K562 (cell line): ENCODE measurements around the gene ATP6V0E1. TPM values are rescaled to one million over a fixed set of nuclear protein-coding genes. Genes with fewer than 3 reads are reported as not detected.
A peak's percentile ranks its signal among the peaks of the same experiment; 100 is the strongest.

Experiments used
- CHD2 ChIP-seq: IDR thresholded peaks from 2 replicates; pipeline ENCODE4 v1.6.1; 2011; ENCODE audit warnings: low read depth, low read length
- DIDO1 ChIP-seq: fragments of 450-650 bp; IDR thresholded peaks from 2 replicates; pipeline ENCODE4 v1.6.1; 2016; ENCODE audit warnings: low read depth, missing biosample characterization, missing genetic modification characterization
- GATAD2A ChIP-seq: fragments of 450-650 bp; IDR thresholded peaks from 2 replicates; pipeline ENCODE4 v1.6.1; 2017
- JUND ChIP-seq, 2 experiments: IDR thresholded peaks; 2 replicates in 1 of 2; 3 replicates in 1 of 2; pipeline ENCODE4 v1.6.1; 2011; ENCODE audit warnings: borderline replicate concordance in 2 of 2, low read depth in 2 of 2, low read length in 2 of 2, improper control_type of control experiment in 1 of 2, missing biosample characterization in 1 of 2, missing genetic modification characterization in 1 of 2, missing genetic modification reagents in 1 of 2
- MAFG ChIP-seq: fragments of 450-650 bp; conservative IDR thresholded peaks from 2 replicates; pipeline ENCODE4 v1.6.1; 2016; ENCODE audit warnings: missing genetic modification characterization, missing compliant biosample characterization
- NR2F6 ChIP-seq: fragments of 450-650 bp; formaldehyde crosslinking; IDR thresholded peaks from 2 replicates; pipeline ENCODE4 v1.4.0; 2020; ENCODE audit warnings: mild to moderate bottlenecking
- NUFIP1 ChIP-seq: fragments of 450-650 bp; IDR thresholded peaks from 2 replicates; pipeline ENCODE4 v1.6.1; 2018; ENCODE audit not compliant: partially characterized antibody
- RBM25 ChIP-seq: fragments of 200-400 bp; formaldehyde crosslinking; IDR thresholded peaks from 2 replicates; pipeline ENCODE4 v1.6.1; 2018; ENCODE audit warnings: low read length, low read depth, moderate library complexity; ENCODE audit not compliant: severe bottlenecking
- SAFB ChIP-seq: fragments of 200-400 bp; formaldehyde crosslinking; IDR thresholded peaks from 2 replicates; pipeline ENCODE4 v1.6.1; 2017; ENCODE audit warnings: low read depth, low read length, borderline replicate concordance
- SMARCC2 ChIP-seq: fragments of 450-650 bp; IDR thresholded peaks from 2 replicates; pipeline ENCODE4 v1.6.1; 2017; ENCODE audit warnings: antibody characterized with exemption, moderate library complexity, mild to moderate bottlenecking, low read depth
- SNAPC5 ChIP-seq: fragments of 250-450 bp; sonication (Bioruptor Pico); IDR thresholded peaks from 2 replicates; pipeline ENCODE4 v1.8.0; 2021; ENCODE audit warnings: moderate library complexity, mild to moderate bottlenecking, inconsistent platforms
- SP1 ChIP-seq: sonication (generic); formaldehyde crosslinking; IDR thresholded peaks from 2 replicates; pipeline ENCODE4 v1.8.1; 2022; ENCODE audit warnings: mild to moderate bottlenecking, missing genetic modification reagents
- SPI1 ChIP-seq: IDR thresholded peaks from 2 replicates; pipeline ENCODE4 v1.6.1; 2011; ENCODE audit warnings: low read depth, low read length, control low read depth, borderline replicate concordance
- SRSF7 ChIP-seq: fragments of 200-400 bp; formaldehyde crosslinking; optimal IDR thresholded peaks from 2 replicates; pipeline ENCODE3; 2017; ENCODE audit warnings: mild to moderate bottlenecking, low read depth, low read length
- ZFPM2 ChIP-seq: fragments of 250-450 bp; sonication (Bioruptor Pico); IDR thresholded peaks from 2 replicates; pipeline ENCODE4 v1.5.1; 2022; ENCODE audit warnings: mild to moderate bottlenecking
- ZNF224 ChIP-seq: sonication (generic); formaldehyde crosslinking; IDR thresholded peaks from 2 replicates; pipeline ENCODE4 v1.8.0; 2022; ENCODE audit warnings: mild to moderate bottlenecking, missing genetic modification reagents
- ZNF263 ChIP-seq: sonication (generic); formaldehyde crosslinking; IDR thresholded peaks from 2 replicates; pipeline ENCODE4 v1.8.0; 2022; ENCODE audit warnings: mild to moderate bottlenecking, missing genetic modification reagents, borderline replicate concordance
- polyA plus RNA-seq, 8 experiments: library from polyadenylated mRNA; depleted of rRNA in 4 of 8; stranded (reverse) in 5 of 8; unstranded in 3 of 8; fragments of >200 nt; fragmentation: Nextera tagmentation in 2 of 8; fragmentation: Illumina TruSeq in 1 of 8; extraction: Ambion mirVana in 2 of 8; extraction: Trizol in 1 of 8; gene quantifications; 2 replicates each; pipeline versions ENCODE4 v1.2.1 to v1.2.3, GENCODE V29; 2011 to 2014; ENCODE audit warnings: inconsistent platforms in 1 of 8, missing spikeins in 1 of 8
- total RNA-seq, 7 experiments: library from RNA; depleted of rRNA in 6 of 7; stranded (reverse); fragments of >200 nt in 6 of 7; fragmentation: Illumina TruSeq in 2 of 7; extraction: Trizol in 2 of 7; gene quantifications; 2 replicates each; pipeline versions ENCODE4 v1.2.1 to v1.2.3, GENCODE V29; 2011 to 2021; ENCODE audit warnings: low replicate concordance in 1 of 7
- TF ChIP-seq, protein P1 (sequence below): fragments of 450-650 bp; IDR thresholded peaks from 2 replicates; pipeline ENCODE4 v1.6.1; 2017; ENCODE audit warnings: antibody characterized with exemption
- TF ChIP-seq, protein P2 (sequence below), 3 experiments: fragments of 200-800 bp in 1 of 3; sonication (Bioruptor generic) in 1 of 3; sonication (generic) in 1 of 3; formaldehyde crosslinking in 1 of 3; IDR thresholded peaks; 2 replicates each; pipeline versions ENCODE4 v1.6.1 to v1.8.0; 2016 to 2022; ENCODE audit warnings: mild to moderate bottlenecking in 2 of 3, missing compliant biosample characterization in 2 of 3, missing genetic modification characterization in 2 of 3, missing genetic modification reagents in 1 of 3

The ATP6V0E1 gene
- total and polyA plus RNA-seq, 9 of the 15 experiments (the other 6 are each of a cell fraction or from before 2014, with no cell fraction given): 63.8 to 395 (median 112) TPM

- TF ChIP-seq DIDO1 (tag) (no peak), SP1 (CRISPR knock-in tag) (peak; percentile 96), NUFIP1 (no peak), SAFB (no peak), NR2F6 (CRISPR knock-in tag) (no peak), ZNF224 (CRISPR knock-in tag) (no peak), ZNF263 (CRISPR knock-in tag) (no peak), GATAD2A (0 out of 2 replicates have a peak, but pooled peaks have one; percentile 54), ZFPM2 (CRISPR knock-in tag) (0 out of 2 replicates have a peak, but pooled peaks have one; percentile 57), CHD2 (peak; percentile 85), MAFG (tag) (no peak), RBM25 (peak; percentile 74), SPI1 (0 out of 2 replicates have a peak, but pooled peaks have one; percentile 20), SNAPC5 (CRISPR knock-in tag) (no peak), SMARCC2 (no peak), SRSF7 (no peak), JUND (IDR thresholded peaks at IDR 0.05; ENCODE audit: borderline replicate concordance, low read depth, low read length) (peak; percentile 35; the same call in 1 of the 2 replicates), JUND (tag; IDR thresholded peaks at IDR 0.05; ENCODE audit: borderline replicate concordance, low read depth, low read length) (no peak)
- TF ChIP-seq, protein P1, sequence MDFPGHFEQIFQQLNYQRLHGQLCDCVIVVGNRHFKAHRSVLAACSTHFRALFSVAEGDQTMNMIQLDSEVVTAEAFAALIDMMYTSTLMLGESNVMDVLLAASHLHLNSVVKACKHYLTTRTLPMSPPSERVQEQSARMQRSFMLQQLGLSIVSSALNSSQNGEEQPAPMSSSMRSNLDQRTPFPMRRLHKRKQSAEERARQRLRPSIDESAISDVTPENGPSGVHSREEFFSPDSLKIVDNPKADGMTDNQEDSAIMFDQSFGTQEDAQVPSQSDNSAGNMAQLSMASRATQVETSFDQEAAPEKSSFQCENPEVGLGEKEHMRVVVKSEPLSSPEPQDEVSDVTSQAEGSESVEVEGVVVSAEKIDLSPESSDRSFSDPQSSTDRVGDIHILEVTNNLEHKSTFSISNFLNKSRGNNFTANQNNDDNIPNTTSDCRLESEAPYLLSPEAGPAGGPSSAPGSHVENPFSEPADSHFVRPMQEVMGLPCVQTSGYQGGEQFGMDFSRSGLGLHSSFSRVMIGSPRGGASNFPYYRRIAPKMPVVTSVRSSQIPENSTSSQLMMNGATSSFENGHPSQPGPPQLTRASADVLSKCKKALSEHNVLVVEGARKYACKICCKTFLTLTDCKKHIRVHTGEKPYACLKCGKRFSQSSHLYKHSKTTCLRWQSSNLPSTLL: no peak
- TF ChIP-seq, protein P2, sequence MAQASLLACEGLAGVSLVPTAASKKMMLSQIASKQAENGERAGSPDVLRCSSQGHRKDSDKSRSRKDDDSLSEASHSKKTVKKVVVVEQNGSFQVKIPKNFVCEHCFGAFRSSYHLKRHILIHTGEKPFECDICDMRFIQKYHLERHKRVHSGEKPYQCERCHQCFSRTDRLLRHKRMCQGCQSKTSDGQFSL (CRISPR knock-in tag; IDR thresholded peaks at IDR 0.05): no peak
- TF ChIP-seq, protein P2 (tag; IDR thresholded peaks at IDR 0.05): no peak
These were observed 73.7 kb downstream of the ATP6V0E1 start (continued) for GRCh38 chr5:173057062-173057924.
